ENCODE measurements around the gene GALK1.

GALK1 gene

DNA sequence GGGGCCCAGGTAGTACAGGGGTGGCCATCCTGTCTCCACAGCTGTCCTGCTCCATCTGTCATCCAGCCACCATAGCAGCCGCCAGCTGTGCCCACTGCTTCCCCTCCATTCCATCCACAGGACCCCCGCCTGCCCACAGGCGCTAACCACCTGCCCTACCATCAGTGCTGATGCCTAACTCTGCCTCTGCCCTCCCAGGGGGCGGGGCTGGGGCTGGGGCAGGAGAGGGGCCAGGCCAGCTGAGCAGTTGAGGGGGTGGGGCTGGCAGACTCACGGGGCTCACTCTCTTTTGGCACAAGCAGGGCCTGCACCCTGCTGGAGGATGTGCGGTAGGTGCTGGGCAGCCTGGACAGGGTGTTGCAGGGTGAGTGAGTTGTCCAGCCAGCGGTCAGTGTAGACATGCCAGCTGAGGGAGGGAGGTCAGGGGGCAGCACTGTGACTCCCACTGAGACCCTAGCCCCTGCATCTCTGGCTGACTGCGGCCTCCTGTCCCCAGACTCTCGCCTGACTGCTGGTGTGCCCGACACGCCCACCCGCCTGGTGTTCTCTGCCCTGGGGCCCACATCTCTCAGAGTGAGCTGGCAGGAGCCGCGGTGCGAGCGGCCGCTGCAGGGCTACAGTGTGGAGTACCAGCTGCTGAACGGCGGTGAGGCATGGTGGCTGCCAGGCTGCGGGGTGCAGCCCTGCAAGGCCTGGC lies 9.6 kb downstream of the GALK1 start:
- Histone ChIP-seq H3K4me1 (ENCODE audit: control insufficient read depth, insufficient read depth, low read length, unreplicated experiment) (peaks cover 11% of the 10 kb centered on the region), H3K27me3 (ENCODE audit: insufficient read depth, low read length) (no peaks in the 10 kb centered on the region), H3K27ac (ENCODE audit: low read depth, low read length) (no peak overlapping the region), H3K79me2 (ENCODE audit: control insufficient read depth, insufficient read depth, low read length, unreplicated experiment) (no peaks in the 10 kb centered on the region), H2AFZ (ENCODE audit: low read length, unreplicated experiment) (no peak overlapping the region), H3K4me3 (ENCODE audit: low read depth, low read length) (no peak overlapping the region), H3K36me3 (ENCODE audit: insufficient read depth, low read length) (no peaks in the 10 kb centered on the region)

DNA sequence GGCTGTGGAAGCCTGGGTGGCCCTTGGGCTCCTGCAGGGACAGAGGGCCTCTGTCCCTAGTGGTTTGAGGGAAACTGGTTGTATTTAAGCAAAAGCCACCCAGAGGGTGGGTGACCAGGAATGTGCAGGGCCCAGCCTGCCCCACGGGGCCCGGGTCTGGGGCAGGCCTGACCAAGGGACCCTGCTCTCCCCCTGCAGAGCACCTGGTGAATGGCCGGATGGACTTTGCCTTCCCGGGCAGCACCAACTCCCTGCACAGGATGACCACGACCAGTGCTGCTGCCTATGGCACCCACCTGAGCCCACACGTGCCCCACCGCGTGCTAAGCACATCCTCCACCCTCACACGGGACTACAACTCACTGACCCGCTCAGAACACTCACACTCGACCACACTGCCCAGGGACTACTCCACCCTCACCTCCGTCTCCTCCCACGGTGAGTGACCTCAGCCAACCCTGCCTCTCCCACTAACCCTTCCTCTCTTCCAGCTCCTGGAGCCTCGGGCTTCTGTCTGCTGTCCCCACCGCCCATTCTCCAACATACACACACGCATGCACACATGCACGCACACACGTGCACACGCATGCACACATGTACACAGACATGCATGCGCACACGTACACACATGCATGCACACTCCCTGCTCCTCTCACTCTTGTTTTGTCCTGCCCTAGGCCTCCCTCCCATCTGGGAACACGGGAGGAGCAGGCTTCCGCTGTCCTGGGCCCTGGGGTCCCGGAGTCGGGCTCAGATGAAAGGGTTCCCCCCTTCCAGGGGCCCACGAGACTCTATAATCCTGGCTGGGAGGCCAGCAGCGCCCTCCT lies 10.4 kb downstream of the GALK1 start:
- Histone ChIP-seq H3K27me3 (ENCODE audit: insufficient read depth, low read length) (no peaks in the 10 kb centered on the region), H3K36me3 (ENCODE audit: insufficient read depth, low read length) (no peaks in the 10 kb centered on the region), H3K4me3 (ENCODE audit: low read depth, low read length) (peak overlapping the region; percentile 73; the same call in 1 of the 2 replicates), H3K79me2 (ENCODE audit: control insufficient read depth, insufficient read depth, low read length, unreplicated experiment) (no peaks in the 10 kb centered on the region), H3K27ac (ENCODE audit: low read depth, low read length) (no peak overlapping the region), H3K4me1 (ENCODE audit: control insufficient read depth, insufficient read depth, low read length, unreplicated experiment) (peaks cover 13% of the 10 kb centered on the region), H2AFZ (ENCODE audit: low read length, unreplicated experiment) (peak overlapping the region; percentile 71)

DNA sequence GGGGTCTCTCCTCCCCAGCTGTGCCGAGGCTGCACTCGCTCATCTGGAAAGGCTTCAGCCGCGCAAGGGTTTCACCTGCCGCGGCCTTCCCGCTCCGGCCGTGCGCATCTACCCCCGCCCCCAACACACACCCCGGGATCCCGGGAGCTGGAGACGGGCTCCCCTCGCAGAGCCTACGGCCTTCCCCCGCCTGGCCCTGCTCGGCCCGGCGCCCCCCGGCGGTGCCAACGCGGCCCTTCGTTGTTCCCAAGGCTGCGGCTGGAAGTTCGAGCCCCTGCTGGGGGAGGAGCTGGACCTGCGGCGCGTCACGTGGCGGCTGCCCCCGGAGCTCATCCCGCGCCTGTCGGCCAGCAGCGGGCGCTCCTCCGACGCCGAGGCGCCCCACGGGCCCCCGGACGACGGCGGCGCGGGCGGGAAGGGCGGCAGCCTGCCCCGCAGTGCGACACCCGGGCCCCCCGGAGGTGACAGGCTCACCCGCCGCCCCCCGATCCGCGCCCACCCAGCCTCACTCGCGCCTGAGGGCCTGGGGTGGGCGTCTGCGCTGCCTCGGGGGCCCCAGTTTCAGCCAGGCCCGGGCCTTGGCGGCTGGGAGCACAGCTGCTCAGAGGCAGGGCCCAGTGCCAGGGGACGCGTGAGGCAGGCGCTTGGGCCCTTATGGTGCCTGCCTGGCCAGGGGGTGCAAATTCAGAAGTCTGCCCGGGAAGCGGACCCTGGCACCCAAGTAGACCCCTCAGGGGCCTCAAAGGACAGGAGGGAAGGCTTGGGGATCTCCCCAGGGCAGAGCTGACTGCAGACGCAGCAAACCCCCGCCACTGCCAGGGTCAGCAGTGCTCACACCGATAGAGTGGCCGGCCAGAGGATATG lies 11.2 kb downstream of the GALK1 start:
- no peaks in the 10 kb centered on the region for H3K36me3 ChIP-seq (ENCODE audit: insufficient read depth, low read length)
- H3K79me2 ChIP-seq (ENCODE audit: control insufficient read depth, insufficient read depth, low read length, unreplicated experiment), result no peaks in the 10 kb centered on the region
- H3K27me3 ChIP-seq (ENCODE audit: insufficient read depth, low read length), result no peaks in the 10 kb centered on the region
- H3K4me1 ChIP-seq (ENCODE audit: control insufficient read depth, insufficient read depth, low read length, unreplicated experiment), result peaks cover 13% of the 10 kb centered on the region
- H3K27ac ChIP-seq (ENCODE audit: low read depth, low read length), result no peak overlapping the region
- peak overlapping the region; percentile 71 for H2AFZ ChIP-seq (ENCODE audit: low read length, unreplicated experiment)
- peak overlapping the region; percentile 73 for H3K4me3 ChIP-seq (ENCODE audit: low read depth, low read length)

DNA sequence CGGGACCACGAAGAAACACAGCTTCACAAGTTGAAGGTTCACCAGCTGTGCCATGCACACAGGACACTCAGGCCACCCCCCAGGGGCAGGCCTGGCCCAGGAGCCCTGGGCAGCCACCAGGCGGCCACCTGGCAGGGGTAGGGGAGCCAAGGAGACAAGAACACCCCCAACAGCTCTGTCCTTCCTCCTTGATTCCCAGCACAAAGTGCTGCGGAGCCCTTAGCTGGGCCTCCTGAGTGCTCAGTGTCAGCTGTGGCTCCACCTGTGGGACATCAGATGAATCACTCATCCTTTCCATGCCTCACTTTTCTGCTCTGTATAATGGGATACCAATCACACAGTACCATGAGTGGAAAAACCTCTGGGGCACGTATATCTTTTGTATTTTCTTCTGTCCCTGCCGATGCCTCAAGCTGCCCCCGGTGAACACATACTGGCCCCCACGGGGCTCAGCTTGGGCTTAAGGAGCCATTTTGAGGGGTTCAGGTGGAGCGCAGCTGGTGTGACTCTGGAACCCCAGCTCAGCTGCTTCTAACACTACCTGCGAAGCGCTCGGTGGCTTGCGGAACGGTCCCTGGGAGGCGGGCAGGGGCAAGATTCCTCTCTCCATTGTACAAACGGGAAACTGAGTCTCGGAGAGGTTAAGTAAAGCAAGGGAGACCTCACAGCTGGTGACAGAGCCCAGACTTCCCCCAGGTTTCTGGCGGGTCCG lies 12.0 kb downstream of the GALK1 start:
- Histone ChIP-seq H3K27me3 (ENCODE audit: insufficient read depth, low read length) (no peaks in the 10 kb centered on the region), H3K79me2 (ENCODE audit: control insufficient read depth, insufficient read depth, low read length, unreplicated experiment) (no peaks in the 10 kb centered on the region), H3K4me3 (ENCODE audit: low read depth, low read length) (peak overlapping the region; percentile 73), H3K27ac (ENCODE audit: low read depth, low read length) (no peak overlapping the region), H2AFZ (ENCODE audit: low read length, unreplicated experiment) (peak overlapping the region; percentile 65), H3K4me1 (ENCODE audit: control insufficient read depth, insufficient read depth, low read length, unreplicated experiment) (peaks cover 13% of the 10 kb centered on the region), H3K36me3 (ENCODE audit: insufficient read depth, low read length) (no peaks in the 10 kb centered on the region)

DNA sequence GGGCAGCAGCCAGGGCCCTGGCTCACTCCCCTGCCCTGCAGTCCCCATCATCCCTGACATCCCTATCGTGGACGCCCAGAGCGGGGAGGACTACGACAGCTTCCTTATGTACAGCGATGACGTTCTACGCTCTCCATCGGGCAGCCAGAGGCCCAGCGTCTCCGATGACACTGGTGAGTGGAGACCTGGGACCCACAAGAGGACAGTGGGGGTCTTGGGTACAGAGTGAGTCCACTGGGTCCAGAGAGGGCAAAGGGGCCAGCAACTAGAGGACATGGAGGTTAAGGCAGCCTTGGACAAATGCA lies 12.6 kb downstream of the GALK1 start:
- Histone ChIP-seq H3K27me3 (ENCODE audit: insufficient read depth, low read length) (no peaks in the 10 kb centered on the region), H3K4me3 (ENCODE audit: low read depth, low read length) (no peak overlapping the region), H3K36me3 (ENCODE audit: insufficient read depth, low read length) (no peaks in the 10 kb centered on the region), H2AFZ (ENCODE audit: low read length, unreplicated experiment) (no peak overlapping the region), H3K4me1 (ENCODE audit: control insufficient read depth, insufficient read depth, low read length, unreplicated experiment) (peaks cover 13% of the 10 kb centered on the region), H3K27ac (ENCODE audit: low read depth, low read length) (no peak overlapping the region), H3K79me2 (ENCODE audit: control insufficient read depth, insufficient read depth, low read length, unreplicated experiment) (no peaks in the 10 kb centered on the region)

DNA sequence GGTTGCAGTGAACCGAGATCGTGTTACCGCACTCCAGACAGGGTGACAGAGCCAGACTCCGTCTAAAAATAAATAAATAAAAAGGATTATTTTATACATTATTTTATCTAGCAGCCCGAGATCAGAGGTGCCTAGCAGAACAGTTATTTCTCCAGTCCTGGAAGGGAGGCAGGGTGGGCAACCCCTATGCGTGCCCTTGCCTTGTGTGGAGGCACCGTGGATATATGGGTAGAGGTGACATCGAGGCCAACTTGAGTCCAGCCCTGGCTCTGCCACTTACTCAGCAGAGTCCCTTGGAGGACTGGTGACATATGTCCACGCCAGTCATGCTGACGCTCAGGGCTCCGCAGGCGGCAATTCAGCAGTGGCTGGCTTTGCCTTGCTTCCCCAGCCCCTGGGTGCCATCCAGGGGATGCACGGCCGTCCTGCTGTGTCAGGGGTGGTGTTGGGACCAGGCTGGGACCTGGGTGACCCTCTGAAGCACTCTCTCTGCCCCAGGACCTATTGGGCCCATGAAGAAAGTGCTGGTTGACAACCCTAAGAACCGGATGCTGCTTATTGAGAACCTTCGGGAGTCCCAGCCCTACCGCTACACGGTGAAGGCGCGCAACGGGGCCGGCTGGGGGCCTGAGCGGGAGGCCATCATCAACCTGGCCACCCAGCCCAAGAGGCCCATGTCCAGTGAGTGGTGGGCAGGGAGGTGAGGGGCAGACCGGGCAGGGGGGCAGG lies 13.2 kb downstream of the GALK1 start:
- H3K27ac ChIP-seq (ENCODE audit: low read depth, low read length), result no peak overlapping the region
- H2AFZ ChIP-seq (ENCODE audit: low read length, unreplicated experiment), result no peak overlapping the region
- H3K27me3 ChIP-seq (ENCODE audit: insufficient read depth, low read length), result no peaks in the 10 kb centered on the region
- H3K79me2 ChIP-seq (ENCODE audit: control insufficient read depth, insufficient read depth, low read length, unreplicated experiment), result no peaks in the 10 kb centered on the region
- H3K4me3 ChIP-seq (ENCODE audit: low read depth, low read length), result no peak overlapping the region
- no peaks in the 10 kb centered on the region for H3K36me3 ChIP-seq (ENCODE audit: insufficient read depth, low read length)
- peaks cover 13% of the 10 kb centered on the region for H3K4me1 ChIP-seq (ENCODE audit: control insufficient read depth, insufficient read depth, low read length, unreplicated experiment)

DNA sequence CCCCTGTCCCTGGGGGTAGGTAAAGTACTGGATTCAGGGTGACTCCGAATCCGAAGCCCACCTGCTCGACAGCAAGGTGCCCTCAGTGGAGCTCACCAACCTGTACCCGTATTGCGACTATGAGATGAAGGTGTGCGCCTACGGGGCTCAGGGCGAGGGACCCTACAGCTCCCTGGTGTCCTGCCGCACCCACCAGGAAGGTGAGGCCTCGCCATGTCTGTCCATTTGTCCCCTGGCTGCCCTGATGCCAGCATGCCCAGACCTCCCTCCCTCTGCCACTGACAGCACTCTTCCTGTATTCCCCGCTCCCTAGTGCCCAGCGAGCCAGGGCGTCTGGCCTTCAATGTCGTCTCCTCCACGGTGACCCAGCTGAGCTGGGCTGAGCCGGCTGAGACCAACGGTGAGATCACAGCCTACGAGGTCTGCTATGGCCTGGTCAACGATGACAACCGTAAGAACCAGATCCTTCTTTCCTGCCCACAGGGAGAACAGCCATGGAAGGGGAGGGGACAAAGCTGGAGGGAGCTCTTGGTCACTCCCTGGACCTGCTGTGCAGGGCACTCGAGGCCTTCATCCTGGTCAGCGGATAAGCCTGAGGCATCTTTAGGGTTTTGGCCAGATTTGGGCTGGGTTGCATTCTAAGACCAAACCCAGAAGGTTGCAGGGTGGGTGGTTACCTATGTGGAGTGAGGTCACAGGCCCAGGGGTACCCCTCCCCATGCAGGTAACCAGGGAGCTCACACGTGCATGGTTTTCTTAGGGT lies 14.2 kb downstream of the GALK1 start:
- Histone ChIP-seq H3K4me1 (ENCODE audit: control insufficient read depth, insufficient read depth, low read length, unreplicated experiment) (peaks cover 13% of the 10 kb centered on the region), H2AFZ (ENCODE audit: low read length, unreplicated experiment) (no peak overlapping the region), H3K4me3 (ENCODE audit: low read depth, low read length) (no peak overlapping the region), H3K27ac (ENCODE audit: low read depth, low read length) (no peak overlapping the region), H3K79me2 (ENCODE audit: control insufficient read depth, insufficient read depth, low read length, unreplicated experiment) (no peaks in the 10 kb centered on the region), H3K27me3 (ENCODE audit: insufficient read depth, low read length) (no peaks in the 10 kb centered on the region), H3K36me3 (ENCODE audit: insufficient read depth, low read length) (no peaks in the 10 kb centered on the region)

DNA sequence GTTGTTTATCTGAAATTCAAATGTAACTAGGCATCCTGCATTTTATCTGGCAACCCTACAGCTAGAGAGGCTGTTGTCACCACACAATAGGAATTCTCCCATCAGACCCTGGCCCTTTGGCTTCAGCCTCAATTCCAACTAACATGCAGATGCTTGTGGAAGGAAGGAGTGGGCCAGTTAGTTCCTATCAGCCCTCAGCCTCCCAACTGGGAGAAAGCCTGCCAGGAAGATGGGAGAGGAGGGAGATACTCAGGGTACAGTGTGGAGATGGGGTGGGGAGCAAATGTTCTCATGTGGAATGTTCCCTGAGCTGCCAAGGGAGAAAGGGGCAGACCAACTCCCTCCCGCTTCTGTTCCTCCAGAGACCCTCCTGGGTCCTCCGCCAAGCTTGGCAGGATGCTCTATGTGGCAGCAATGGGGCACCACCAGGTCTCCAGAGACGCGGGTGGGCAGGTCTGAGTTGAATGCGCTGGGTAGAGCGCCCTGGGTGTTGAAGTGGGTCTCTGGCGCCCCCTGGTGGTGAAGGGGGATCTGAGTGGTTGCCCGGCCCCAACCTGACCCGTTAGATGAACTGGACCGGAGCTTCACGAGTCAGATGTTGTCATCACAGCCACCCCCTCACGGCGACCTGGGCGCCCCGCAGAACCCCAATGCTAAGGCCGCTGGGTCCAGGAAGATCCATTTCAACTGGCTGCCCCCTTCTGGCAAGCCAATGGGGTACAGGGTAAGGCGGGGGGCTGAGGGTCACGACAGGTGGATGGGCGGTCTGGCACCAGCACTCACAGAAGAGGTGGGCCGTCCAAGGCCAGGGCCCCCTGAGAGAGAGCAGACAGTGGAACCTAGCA lies 15.2 kb downstream of the GALK1 start:
- H3K36me3 ChIP-seq (ENCODE audit: insufficient read depth, low read length), result no peaks in the 10 kb centered on the region
- H3K27me3 ChIP-seq (ENCODE audit: insufficient read depth, low read length), result no peaks in the 10 kb centered on the region
- no peak overlapping the region for H3K4me3 ChIP-seq (ENCODE audit: low read depth, low read length)
- H3K79me2 ChIP-seq (ENCODE audit: control insufficient read depth, insufficient read depth, low read length, unreplicated experiment), result no peaks in the 10 kb centered on the region
- H2AFZ ChIP-seq (ENCODE audit: low read length, unreplicated experiment), result no peak overlapping the region
- no peak overlapping the region for H3K27ac ChIP-seq (ENCODE audit: low read depth, low read length)
- peaks cover 11% of the 10 kb centered on the region for H3K4me1 ChIP-seq (ENCODE audit: control insufficient read depth, insufficient read depth, low read length, unreplicated experiment)

DNA sequence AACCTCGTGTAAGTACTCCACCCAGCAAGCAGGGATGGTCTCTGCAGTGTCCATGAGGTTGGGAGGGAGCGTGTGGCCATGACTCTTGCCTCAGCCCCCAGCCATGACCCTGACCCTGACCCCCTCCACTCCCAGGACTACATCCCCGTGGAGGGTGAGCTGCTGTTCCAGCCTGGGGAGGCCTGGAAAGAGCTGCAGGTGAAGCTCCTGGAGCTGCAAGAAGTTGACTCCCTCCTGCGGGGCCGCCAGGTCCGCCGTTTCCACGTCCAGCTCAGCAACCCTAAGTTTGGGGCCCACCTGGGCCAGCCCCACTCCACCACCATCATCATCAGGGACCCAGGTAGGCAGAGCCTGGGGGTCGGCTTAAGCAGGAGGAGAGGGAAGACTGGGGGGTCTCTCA lies 16.3 kb downstream of the GALK1 start:
- Histone ChIP-seq H3K27me3 (ENCODE audit: insufficient read depth, low read length) (no peaks in the 10 kb centered on the region), H2AFZ (ENCODE audit: low read length, unreplicated experiment) (no peak overlapping the region), H3K36me3 (ENCODE audit: insufficient read depth, low read length) (no peaks in the 10 kb centered on the region), H3K4me1 (ENCODE audit: control insufficient read depth, insufficient read depth, low read length, unreplicated experiment) (peaks cover 2% of the 10 kb centered on the region), H3K4me3 (ENCODE audit: low read depth, low read length) (no peak overlapping the region), H3K79me2 (ENCODE audit: control insufficient read depth, insufficient read depth, low read length, unreplicated experiment) (no peaks in the 10 kb centered on the region), H3K27ac (ENCODE audit: low read depth, low read length) (no peak overlapping the region)

Measured in ACC112 (cell line).